Aorta (tissue), 5 donors: Measurements from ENCODE around the gene BHLHA9. TPM values are rescaled to one million over a fixed set of nuclear protein-coding genes. Genes with fewer than 3 reads are reported as not detected.
A peak's percentile ranks its signal among the peaks of the same experiment; 100 is the strongest.

ENCODE experiments used
- ATAC-seq: fragments of 200-7000 bp; cut with Tn5 transposase; one replicate; pipeline ENCODE4 v1.9.1; 2022; ENCODE audit warnings: moderate library complexity; ENCODE audit not compliant: low FRiP score
- DNase-seq, 2 donors: peaks; one replicate each; pipeline ENCODE4 v3.0.0-alpha.2; 2020
- H3K27ac ChIP-seq, 2 donors: one replicate each; pipeline ENCODE4 v1.5.1; 2013; ENCODE audit warnings: low read length in 2 of 2, mild to moderate bottlenecking in 2 of 2, moderate library complexity in 2 of 2, control low read depth in 1 of 2, inconsistent platforms in 1 of 2, low read depth in 1 of 2
- H3K27me3 ChIP-seq, 2 donors: one replicate each; pipeline ENCODE4 v1.6.1; 2013; ENCODE audit warnings: control low read depth in 1 of 2, low read length in 1 of 2, mild to moderate bottlenecking in 1 of 2, moderate library complexity in 1 of 2; ENCODE audit not compliant: insufficient read depth in 2 of 2, control insufficient read depth in 1 of 2
- H3K36me3 ChIP-seq, 2 donors: one replicate each; pipeline ENCODE4 v1.6.1; 2013; ENCODE audit warnings: control low read depth in 1 of 2, low read length in 1 of 2, mild to moderate bottlenecking in 1 of 2; ENCODE audit not compliant: insufficient read depth in 2 of 2, control insufficient read depth in 1 of 2
- H3K4me1 ChIP-seq, 2 donors: one replicate each; pipeline ENCODE4 v1.6.1; 2013; ENCODE audit warnings: low read length in 2 of 2, control low read depth in 1 of 2, mild to moderate bottlenecking in 1 of 2, moderate library complexity in 1 of 2; ENCODE audit not compliant: insufficient read depth in 2 of 2, control insufficient read depth in 1 of 2
- H3K4me3 ChIP-seq, 2 donors: one replicate each; pipeline ENCODE4 v1.5.1; 2013; ENCODE audit warnings: low read length in 2 of 2, control low read depth in 1 of 2, mild to moderate bottlenecking in 1 of 2
- H3K9me3 ChIP-seq: one replicate; pipeline ENCODE4 v1.6.1; 2013; ENCODE audit warnings: mild to moderate bottlenecking, low read length; ENCODE audit not compliant: control insufficient read depth
- WGBS, 2 donors: extraction: QIAGEN DNeasy Blood & Tissue Kit; methylation state at CpG; one replicate each; pipeline ENCODE4 v1.1.7; 2013; 5-methylcytosine and 5-hydroxymethylcytosine counted together
- intact Hi-C, 2 donors: fragments of 100-400 bp; cut with DNase I; formaldehyde crosslinking; loops; one replicate each; pipeline versions ENCODE4 v1.14.2 to v1.15.0; 2022
- long read RNA-seq, 2 donors: library from polyadenylated mRNA; unstranded; transcript quantifications; one replicate each; pipeline ENCODE4 v2.0.0, GENCODE V29; 2020 to 2021
- polyA plus RNA-seq, 2 donors: library from polyadenylated mRNA; stranded (reverse); fragments of 200-250 nt; gene quantifications; one replicate each; pipeline ENCODE4 v1.2.3, GENCODE V29; 2013
- total RNA-seq, 2 donors: library from RNA; stranded (reverse); fragmentation: NEBNext Ultra II Directional; extraction: Animal tissue kit (Norgen Biotek cat#: 25700); gene quantifications; one replicate each; pipeline ENCODE4 v1.2.1, GENCODE V29; 2021
- donor health status: healthy with polysubstance abuse.
- donor health status: Bipolar disorder and iron deficiency.
- donor health status: DM: no; HTN: no; CAD: no.
- donor health status: DM: no; HTN: no; CAD: no.
- donor health status: DM: yes; HTN: yes; CAD: no.

Gene BHLHA9
- total RNA-seq = not detected
- not detected for polyA plus RNA-seq
- long read RNA-seq, donor 1 = 0 reads
- long read RNA-seq, donor 2 = 0 reads

GRCh38 chr17:1270210-1271029 is at the start of gene BHLHA9:
Gene BHLHA9, plus strand, starts transcription at chr17:1270444. Its CDS starts 120 bp downstream, at chr17:1270564.
- ATAC-seq (no peak), DNase-seq (no peak)
- H3K27me3 ChIP-seq = no peaks in the 10 kb centered on the region
- WGBS, 2 donors = 17 to 21% methylated on average over 48 to 93 of the region's 93 CpGs
- no peak within 1 kb of the TSS for H3K27ac ChIP-seq
- no peaks in the 10 kb centered on the region for H3K36me3 ChIP-seq
- no peak within 1 kb of the TSS for H3K4me3 ChIP-seq
- H3K9me3 ChIP-seq = no peaks in the 10 kb centered on the region
- intact Hi-C loops = loop anchor here in 1 of 2 donors (5.0 kb wide), 1 partner anchor 242 kb away; no protein-coding TSS in a partner anchor
- H3K4me1 ChIP-seq = no peaks in the 10 kb centered on the region

DNA sequence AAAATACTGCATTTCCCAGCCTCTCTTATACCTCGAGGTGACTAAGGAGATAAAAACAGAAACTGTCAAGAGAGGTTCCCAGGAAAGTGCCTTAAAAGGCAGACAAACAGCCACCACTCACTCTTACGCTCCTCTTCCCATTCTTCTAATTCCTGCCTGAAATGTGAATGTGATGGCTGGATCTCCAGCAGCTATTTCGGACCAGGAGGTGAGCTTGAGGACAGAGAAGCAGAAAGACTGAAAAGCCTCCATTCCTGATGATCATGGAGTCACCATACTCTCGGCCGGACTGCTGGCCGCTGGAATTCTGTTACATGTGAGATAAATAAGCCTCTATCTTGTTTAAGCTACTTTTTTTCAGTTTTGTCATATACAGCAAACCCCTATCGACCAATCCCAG is 49.0 kb upstream of the BHLHA9 start:
- DNase-seq = no peak
- no peak for ATAC-seq

DNA sequence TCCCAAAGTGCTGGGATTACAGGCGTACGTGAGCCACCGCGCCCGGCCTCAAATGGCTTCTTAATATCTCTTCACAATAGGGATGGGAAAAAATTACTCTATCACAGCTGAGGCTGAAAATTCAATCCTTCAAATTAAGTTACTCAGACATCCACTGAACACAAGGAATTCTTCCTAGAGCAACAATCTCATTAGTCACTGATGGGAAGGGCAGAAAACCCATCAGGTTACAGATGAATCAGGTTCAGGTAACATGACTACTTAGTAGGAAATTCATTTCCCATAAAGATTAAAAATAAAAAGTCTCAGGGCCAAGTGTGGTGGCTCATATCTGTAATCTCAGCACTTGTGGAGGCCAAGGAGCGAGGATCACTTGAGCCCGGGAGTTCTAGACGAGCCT is 47.9 kb upstream of the BHLHA9 start:
- WGBS, 2 donors = 95 to 96% methylated on average over 8 of the region's 8 CpGs
- H3K4me1 ChIP-seq = no peaks in the 10 kb centered on the region
- H3K27me3 ChIP-seq = no peaks in the 10 kb centered on the region
- intact Hi-C loops = no loop called here
- no peak overlapping the region for H3K4me3 ChIP-seq
- H3K36me3 ChIP-seq = no peaks in the 10 kb centered on the region
- ATAC-seq (no peak), DNase-seq (no peak)
- H3K9me3 ChIP-seq = no peaks in the 10 kb centered on the region
- H3K27ac ChIP-seq = no peak overlapping the region

More for the DNA sequence above, 49.0 kb upstream of the BHLHA9 start:
- intact Hi-C loops = no loop called here
- Histone ChIP-seq H3K36me3 (no peaks in the 10 kb centered on the region), H3K9me3 (no peaks in the 10 kb centered on the region), H3K4me3 (no peak overlapping the region), H3K4me1 (no peaks in the 10 kb centered on the region), H3K27ac (no peak overlapping the region), H3K27me3 (no peaks in the 10 kb centered on the region)
- WGBS, 2 donors = 92 to 93% methylated on average over 7 of the region's 7 CpGs

GRCh38 chr17:1223662-1224061 is 46.6 kb upstream of the BHLHA9 start:
- DNase-seq = no peak
- intact Hi-C loops = no loop called here
- Histone ChIP-seq H3K27ac (no peak overlapping the region), H3K9me3 (no peaks in the 10 kb centered on the region), H3K4me1 (no peaks in the 10 kb centered on the region), H3K4me3 (no peak overlapping the region), H3K27me3 (no peaks in the 10 kb centered on the region), H3K36me3 (no peaks in the 10 kb centered on the region)
- ATAC-seq = no peak
- WGBS, 2 donors = 81 to 83% methylated on average over 14 of the region's 14 CpGs

- Histone ChIP-seq H3K4me3 (no peak overlapping the region), H3K27ac (no peak overlapping the region), H3K36me3 (no peaks in the 10 kb centered on the region), H3K9me3 (no peaks in the 10 kb centered on the region), H3K27me3 (no peaks in the 10 kb centered on the region), H3K4me1 (no peaks in the 10 kb centered on the region)
- 94 to 95% methylated on average over 7 of the region's 7 CpGs for WGBS, 2 donors
- ATAC-seq (no peak), DNase-seq (no peak)
- intact Hi-C loops = no loop called here
Observed at GRCh38 chr17:1224330-1224729, 45.9 kb upstream of the BHLHA9 start.

DNA sequence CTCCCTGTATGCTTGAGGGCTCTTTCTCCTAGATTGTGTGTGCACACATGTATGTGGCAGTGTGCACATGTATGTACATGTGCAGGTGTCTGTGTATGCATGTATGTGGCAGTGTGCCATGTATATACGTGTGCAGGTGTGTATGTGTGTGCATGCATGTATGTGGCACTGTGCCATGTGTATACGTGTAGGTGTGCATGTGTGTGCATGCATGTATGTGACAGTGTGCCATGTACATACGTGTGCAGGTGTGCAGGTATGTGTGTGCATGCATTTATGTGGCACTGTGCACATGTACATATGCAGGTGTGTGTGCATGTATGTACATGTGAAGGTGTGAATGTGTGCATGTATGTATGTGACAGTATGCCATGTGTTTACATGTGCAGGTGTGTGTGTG is 43.9 kb upstream of the BHLHA9 start:
- H3K4me1 ChIP-seq = no peaks in the 10 kb centered on the region
- H3K36me3 ChIP-seq = no peaks in the 10 kb centered on the region
- ATAC-seq (no peak), DNase-seq (no peak)
- 80 to 81% methylated on average over 3 of the region's 3 CpGs for WGBS, 2 donors
- no peak overlapping the region for H3K4me3 ChIP-seq
- intact Hi-C loops = no loop called here
- no peaks in the 10 kb centered on the region for H3K27me3 ChIP-seq
- no peaks in the 10 kb centered on the region for H3K9me3 ChIP-seq
- no peak overlapping the region for H3K27ac ChIP-seq

DNA sequence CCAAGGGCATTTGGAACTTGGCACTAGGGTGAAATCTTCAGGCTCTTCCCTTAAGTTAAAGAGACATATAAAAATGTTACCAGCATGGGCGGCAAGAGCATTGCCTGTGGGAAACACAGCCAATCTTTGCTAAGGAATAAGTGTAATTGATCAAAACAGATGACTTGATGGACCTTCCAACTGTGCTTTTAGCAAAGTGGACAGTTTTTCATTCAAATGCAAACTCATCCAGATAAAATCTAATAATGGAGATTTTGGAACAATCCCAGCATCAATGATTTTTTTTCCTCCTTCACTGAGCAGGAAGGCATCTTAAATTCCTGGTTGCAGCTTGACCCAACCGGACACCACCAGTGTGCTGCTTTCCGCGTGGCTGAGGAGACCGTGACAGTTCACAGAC is 42.9 kb upstream of the BHLHA9 start:
- Histone ChIP-seq H3K27me3 (no peaks in the 10 kb centered on the region), H3K36me3 (no peaks in the 10 kb centered on the region), H3K4me1 (no peaks in the 10 kb centered on the region), H3K27ac (no peak overlapping the region), H3K9me3 (no peaks in the 10 kb centered on the region), H3K4me3 (no peak overlapping the region)
- DNase-seq (no peak), ATAC-seq (no peak)
- intact Hi-C loops = no loop called here
- WGBS, 2 donors = 89 to 90% methylated on average over 5 of the region's 5 CpGs

GRCh38 chr17:1227917-1228780 is 42.1 kb upstream of the BHLHA9 start:
- Histone ChIP-seq H3K9me3 (no peaks in the 10 kb centered on the region), H3K36me3 (no peaks in the 10 kb centered on the region), H3K27ac (no peak overlapping the region), H3K4me1 (no peaks in the 10 kb centered on the region), H3K27me3 (no peaks in the 10 kb centered on the region), H3K4me3 (no peak overlapping the region)
- ATAC-seq (peak; percentile 25), DNase-seq (peak in 1 of 2 donors; percentile 82)
- WGBS, 2 donors = 41% methylated on average over 50 to 58 of the region's 58 CpGs
- intact Hi-C loops = no loop called here
